Vagina (tissue), 2 donors: ENCODE results near the gene EYS.

Experiments used
- CTCF ChIP-seq, 3 experiments: fragments of 450-650 bp in 2 of 3; fragments of 200-600 bp in 1 of 3; sonication (generic) in 1 of 3; IDR thresholded peaks; one replicate each; pipeline ENCODE4 v1.5.1; 2017 to 2019; ENCODE audit warnings: antibody characterized with exemption in 3 of 3, mild to moderate bottlenecking in 2 of 3, moderate library complexity in 2 of 3
- POLR2A ChIP-seq, 2 donors: fragments of 450-650 bp; IDR thresholded peaks; one replicate each; pipeline ENCODE4 v1.6.1; 2017; ENCODE audit warnings: antibody characterized with exemption in 2 of 2, mild to moderate bottlenecking in 2 of 2, moderate library complexity in 2 of 2
- POLR2AphosphoS5 ChIP-seq, 2 donors: sonication (generic); formaldehyde crosslinking; IDR thresholded peaks; one replicate each; pipeline ENCODE4 v1.9.0; 2017; ENCODE audit warnings: antibody characterized with exemption in 2 of 2, mild to moderate bottlenecking in 2 of 2, low read depth in 1 of 2; ENCODE audit not compliant: insufficient read depth in 1 of 2

DNA sequence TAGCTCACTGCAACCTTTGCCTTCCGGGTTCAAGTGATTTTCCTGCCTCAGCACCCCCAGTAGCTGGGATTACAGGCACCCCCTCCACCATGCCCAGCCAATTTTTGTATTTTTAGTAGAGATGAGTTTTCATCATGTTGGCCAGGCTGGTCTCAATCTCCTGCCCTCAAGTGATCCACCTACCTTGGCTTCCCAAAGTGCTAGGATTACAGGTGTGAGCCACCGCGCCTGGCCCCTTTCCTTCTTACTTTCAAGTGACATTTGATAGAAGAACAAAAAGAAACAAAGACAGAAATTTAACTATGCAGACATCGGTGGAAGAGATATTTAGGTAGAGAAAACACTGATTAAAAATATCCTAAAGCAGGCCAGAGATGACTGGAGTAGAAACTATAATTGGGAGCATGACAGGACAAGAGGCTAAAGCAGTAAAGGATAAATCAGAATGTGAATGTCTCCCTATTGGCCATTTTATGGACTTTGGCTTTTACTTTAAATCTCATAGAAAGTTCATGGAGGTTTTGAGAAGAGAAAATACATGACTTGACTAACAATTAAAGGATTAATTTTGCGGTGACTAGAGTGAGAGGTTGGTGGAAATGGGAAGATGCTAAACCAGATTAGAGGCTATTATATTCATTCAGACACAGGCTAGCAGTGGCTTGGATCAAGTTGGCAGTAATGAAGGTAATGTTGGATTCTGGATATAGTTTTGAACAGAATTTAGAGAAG lies 2.2 kb upstream of the EYS start:
- TF ChIP-seq POLR2A (IDR thresholded peaks at IDR 0.05) (no peak), POLR2AphosphoS5 (IDR thresholded peaks at IDR 0.05; ENCODE audit: insufficient read depth in 1 of 2, low read depth in 1 of 2) (no peak), CTCF (IDR thresholded peaks at IDR 0.05) (no peak)
